Ovary (tissue), 3 donors: ENCODE results near the gene SCLT1.

Experiments used
- CTCF ChIP-seq, 3 donors: fragments of 450-650 bp in 2 of 3; fragments of 200-600 bp in 1 of 3; IDR thresholded peaks; one replicate each; pipeline versions ENCODE4 v1.5.1 to v1.8.0; 2016 to 2022; ENCODE audit warnings: antibody characterized with exemption in 3 of 3, mild to moderate bottlenecking in 1 of 3
- EP300 ChIP-seq: sonication (generic); formaldehyde crosslinking; IDR thresholded peaks from one replicate; pipeline ENCODE4 v1.6.1; 2017; ENCODE audit warnings: antibody characterized with exemption
- donor health status: DM: no; HTN: no; CAD: no.

DNA sequence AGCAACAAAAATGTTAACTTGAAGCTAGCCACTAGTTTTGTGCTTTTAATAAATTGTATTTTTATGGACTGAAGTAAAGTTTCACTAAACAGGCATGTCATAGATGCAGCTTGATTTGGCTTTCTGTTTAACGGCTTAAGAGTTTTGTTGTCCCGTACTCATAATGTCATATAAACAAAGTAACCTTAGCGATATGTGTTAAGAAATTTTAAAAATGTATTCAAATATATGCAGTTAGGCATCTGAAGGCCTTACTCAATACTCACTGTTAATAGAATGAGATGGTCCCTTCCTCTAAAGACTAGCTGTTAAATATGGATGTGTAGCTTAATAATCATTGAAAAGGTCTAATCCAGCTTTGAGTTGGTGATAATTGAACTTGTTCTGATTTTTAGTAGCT lies 1.0 kb upstream of the SCLT1 start:
- TF ChIP-seq CTCF (IDR thresholded peaks at IDR 0.05) (no peak), EP300 (no peak)
